Measurements from ENCODE around the gene GPANK1. TPM values are rescaled to one million over a fixed set of nuclear protein-coding genes. Genes with fewer than 3 reads are reported as not detected.

Gene GPANK1
- total RNA-seq, 1 donor, result 23.9 TPM

- Histone ChIP-seq H3K36me3 (ENCODE audit: insufficient read depth, low read length) (peaks cover 84% of the 10 kb centered on the region), H3K4me2 (ENCODE audit: insufficient read depth, low read length) (no peak overlapping the region), H3K9me3 (ENCODE audit: low read depth, low read length) (no peaks in the 10 kb centered on the region), H2AFZ (ENCODE audit: low read length) (no peak overlapping the region), H4K20me1 (ENCODE audit: insufficient read depth, low read length) (peaks cover 3% of the 10 kb centered on the region), H3K4me3 (ENCODE audit: insufficient read depth, low read length) (no peak overlapping the region), H3K27ac (ENCODE audit: low read depth, low read length) (no peak overlapping the region), H3K4me1 (ENCODE audit: insufficient read depth, low read length) (peaks cover 7% of the 10 kb centered on the region), H3K79me2 (ENCODE audit: insufficient read depth, low read length) (peaks cover 3% of the 10 kb centered on the region), H3K27me3 (ENCODE audit: insufficient read depth, low read length) (no peaks in the 10 kb centered on the region)
- peak; percentile 75 for DNase-seq (ENCODE audit: insufficient read length, low spot score, missing footprints)
- no peak for TF ChIP-seq CTCF (IDR thresholded peaks at IDR 0.05; ENCODE audit: extremely low read depth, low read depth, low read length)
Observed at GRCh38 chr6:31642798-31643570, 21.8 kb downstream of the GPANK1 start.

GRCh38 chr6:31641370-31641769 lies 23.4 kb downstream of the GPANK1 start:
- no peaks in the 10 kb centered on the region for H3K27me3 ChIP-seq (ENCODE audit: insufficient read depth, low read length)
- H3K79me2 ChIP-seq (ENCODE audit: insufficient read depth, low read length), result no peaks in the 10 kb centered on the region
- TF ChIP-seq CTCF (IDR thresholded peaks at IDR 0.05; ENCODE audit: extremely low read depth, low read depth, low read length), result no peak
- H2AFZ ChIP-seq (ENCODE audit: low read length), result no peak overlapping the region
- H4K20me1 ChIP-seq (ENCODE audit: insufficient read depth, low read length), result peaks cover 6% of the 10 kb centered on the region
- peaks cover 7% of the 10 kb centered on the region for H3K4me1 ChIP-seq (ENCODE audit: insufficient read depth, low read length)
- H3K9me3 ChIP-seq (ENCODE audit: low read depth, low read length), result no peaks in the 10 kb centered on the region
- DNase-seq (ENCODE audit: insufficient read length, low spot score, missing footprints), result peak; percentile 62
- H3K36me3 ChIP-seq (ENCODE audit: insufficient read depth, low read length), result peaks cover 88% of the 10 kb centered on the region
- H3K4me3 ChIP-seq (ENCODE audit: insufficient read depth, low read length), result no peak overlapping the region
- H3K4me2 ChIP-seq (ENCODE audit: insufficient read depth, low read length), result no peak overlapping the region
- no peak overlapping the region for H3K27ac ChIP-seq (ENCODE audit: low read depth, low read length)

GRCh38 chr6:31640612-31641011 lies 24.2 kb downstream of the GPANK1 start:
- Histone ChIP-seq H2AFZ (ENCODE audit: low read length) (no peak overlapping the region), H3K79me2 (ENCODE audit: insufficient read depth, low read length) (no peaks in the 10 kb centered on the region), H3K4me1 (ENCODE audit: insufficient read depth, low read length) (peaks cover 7% of the 10 kb centered on the region), H3K27me3 (ENCODE audit: insufficient read depth, low read length) (no peaks in the 10 kb centered on the region), H3K27ac (ENCODE audit: low read depth, low read length) (no peak overlapping the region), H3K4me2 (ENCODE audit: insufficient read depth, low read length) (no peak overlapping the region), H3K9me3 (ENCODE audit: low read depth, low read length) (no peaks in the 10 kb centered on the region), H4K20me1 (ENCODE audit: insufficient read depth, low read length) (peaks cover 11% of the 10 kb centered on the region), H3K36me3 (ENCODE audit: insufficient read depth, low read length) (peaks cover 89% of the 10 kb centered on the region), H3K4me3 (ENCODE audit: insufficient read depth, low read length) (no peak overlapping the region)
- peak; percentile 56 for DNase-seq (ENCODE audit: insufficient read length, low spot score, missing footprints)
- TF ChIP-seq CTCF (IDR thresholded peaks at IDR 0.05; ENCODE audit: extremely low read depth, low read depth, low read length), result no peak

GRCh38 chr6:31639449-31639861 lies 25.3 kb downstream of the GPANK1 start:
- Histone ChIP-seq H4K20me1 (ENCODE audit: insufficient read depth, low read length) (peaks cover 18% of the 10 kb centered on the region), H3K27me3 (ENCODE audit: insufficient read depth, low read length) (no peaks in the 10 kb centered on the region), H3K9me3 (ENCODE audit: low read depth, low read length) (no peaks in the 10 kb centered on the region), H3K4me3 (ENCODE audit: insufficient read depth, low read length) (no peak overlapping the region), H3K36me3 (ENCODE audit: insufficient read depth, low read length) (peaks cover 89% of the 10 kb centered on the region), H3K27ac (ENCODE audit: low read depth, low read length) (peak overlapping the region; percentile 83), H3K79me2 (ENCODE audit: insufficient read depth, low read length) (no peaks in the 10 kb centered on the region), H3K4me2 (ENCODE audit: insufficient read depth, low read length) (peak overlapping the region; percentile 46), H2AFZ (ENCODE audit: low read length) (no peak overlapping the region), H3K4me1 (ENCODE audit: insufficient read depth, low read length) (peaks cover 7% of the 10 kb centered on the region)
- DNase-seq (ENCODE audit: insufficient read length, low spot score, missing footprints), result peak; percentile 95
- TF ChIP-seq CTCF (IDR thresholded peaks at IDR 0.05; ENCODE audit: extremely low read depth, low read depth, low read length), result no peak

Data from osteoblast (primary cell).